GM18526 (cell line): ENCODE results near the gene SEPTIN12.

Experiments used
- POLR2A ChIP-seq: IDR thresholded peaks from 3 replicates; pipeline ENCODE4 v1.6.1; 2011; ENCODE audit not compliant: insufficient read length; ENCODE audit errors: extremely low read depth

The SEPTIN12 gene

GRCh38 chr16:4787627-4788482 lies at the start of gene SEPTIN12:
Gene SEPTIN12 (minus strand): TSS chr16:4788345. CDS start chr16:4787645, 700 bp downstream.
- TF ChIP-seq POLR2A = no peak

- TF ChIP-seq POLR2A = no peak
Measured at GRCh38 chr16:4836727-4837126, 48.6 kb upstream of the SEPTIN12 start.

GRCh38 chr16:4833584-4833983 lies 45.4 kb upstream of the SEPTIN12 start:
- TF ChIP-seq POLR2A = no peak

GRCh38 chr16:4832698-4833343 lies 44.7 kb upstream of the SEPTIN12 start:
- no peak for TF ChIP-seq POLR2A

GRCh38 chr16:4831616-4832015 lies 43.5 kb upstream of the SEPTIN12 start:
- no peak for TF ChIP-seq POLR2A

GRCh38 chr16:4830408-4830807 lies 42.3 kb upstream of the SEPTIN12 start:
- no peak for TF ChIP-seq POLR2A

- TF ChIP-seq POLR2A = no peak
Measured at GRCh38 chr16:4828567-4829321, 40.6 kb upstream of the SEPTIN12 start.

- TF ChIP-seq POLR2A = no peak
Measured at GRCh38 chr16:4826980-4827379, 38.8 kb upstream of the SEPTIN12 start.

GRCh38 chr16:4826526-4826925 lies 38.4 kb upstream of the SEPTIN12 start:
- TF ChIP-seq POLR2A = no peak

GRCh38 chr16:4825196-4825595 lies 37.1 kb upstream of the SEPTIN12 start:
- no peak for TF ChIP-seq POLR2A

GRCh38 chr16:4820652-4821051 lies 32.5 kb upstream of the SEPTIN12 start:
- no peak for TF ChIP-seq POLR2A

- no peak for TF ChIP-seq POLR2A
Measured at GRCh38 chr16:4814542-4815173, 26.5 kb upstream of the SEPTIN12 start.

- no peak for TF ChIP-seq POLR2A
Measured at GRCh38 chr16:4814046-4814445, 25.9 kb upstream of the SEPTIN12 start.

GRCh38 chr16:4813251-4814003 lies 25.3 kb upstream of the SEPTIN12 start:
- TF ChIP-seq POLR2A = no peak

GRCh38 chr16:4811773-4812172 lies 23.6 kb upstream of the SEPTIN12 start:
- no peak for TF ChIP-seq POLR2A
